Parathyroid adenoma (tissue), 2 donors: ENCODE results near the gene CCNE1.

Experiments
- H2AFZ ChIP-seq: fragments of 300-600 bp; sonication (generic); one replicate; pipeline ENCODE4 v1.7.0; 2017; ENCODE audit warnings: antibody characterized with exemption, mild to moderate bottlenecking
- H3K27ac ChIP-seq: fragments of 300-600 bp; sonication (generic); one replicate; pipeline ENCODE4 v1.7.0; 2017
- H3K27me3 ChIP-seq: fragments of 300-600 bp; sonication (generic); one replicate; pipeline ENCODE4 v1.7.0; 2017; ENCODE audit warnings: low read length; ENCODE audit not compliant: control insufficient read depth, insufficient read depth
- H3K36me3 ChIP-seq: fragments of 300-600 bp; sonication (generic); one replicate; pipeline ENCODE4 v1.7.0; 2017; ENCODE audit warnings: low read length; ENCODE audit not compliant: control insufficient read depth, insufficient read depth
- H3K4me1 ChIP-seq: fragments of 300-600 bp; sonication (generic); one replicate; pipeline ENCODE4 v1.7.0; 2017; ENCODE audit warnings: control low read depth
- H3K4me2 ChIP-seq: fragments of 300-600 bp; sonication (generic); one replicate; pipeline ENCODE4 v1.7.0; 2017; ENCODE audit warnings: low read length
- H3K4me3 ChIP-seq: fragments of 300-600 bp; sonication (generic); one replicate; pipeline ENCODE4 v1.7.0; 2017; ENCODE audit warnings: low read depth, low read length
- H3K79me2 ChIP-seq: fragments of 300-600 bp; sonication (generic); one replicate; pipeline ENCODE4 v1.7.0; 2017; ENCODE audit warnings: control low read depth
- H3K9ac ChIP-seq: fragments of 300-600 bp; sonication (generic); one replicate; pipeline ENCODE4 v1.7.0; 2017; ENCODE audit warnings: mild to moderate bottlenecking
- H3K9me3 ChIP-seq: fragments of 300-600 bp; sonication (generic); one replicate; pipeline ENCODE4 v1.7.0; 2017; ENCODE audit warnings: low read length; ENCODE audit not compliant: control insufficient read depth
- TF ChIP-seq, protein P1 (sequence below): fragments of 300-600 bp; sonication (generic); IDR thresholded peaks from one replicate; pipeline ENCODE4 v1.7.0; 2017; ENCODE audit warnings: antibody characterized with exemption, mild to moderate bottlenecking
- donor health status: primary hyperparathyroidism.

Gene CCNE1

DNA sequence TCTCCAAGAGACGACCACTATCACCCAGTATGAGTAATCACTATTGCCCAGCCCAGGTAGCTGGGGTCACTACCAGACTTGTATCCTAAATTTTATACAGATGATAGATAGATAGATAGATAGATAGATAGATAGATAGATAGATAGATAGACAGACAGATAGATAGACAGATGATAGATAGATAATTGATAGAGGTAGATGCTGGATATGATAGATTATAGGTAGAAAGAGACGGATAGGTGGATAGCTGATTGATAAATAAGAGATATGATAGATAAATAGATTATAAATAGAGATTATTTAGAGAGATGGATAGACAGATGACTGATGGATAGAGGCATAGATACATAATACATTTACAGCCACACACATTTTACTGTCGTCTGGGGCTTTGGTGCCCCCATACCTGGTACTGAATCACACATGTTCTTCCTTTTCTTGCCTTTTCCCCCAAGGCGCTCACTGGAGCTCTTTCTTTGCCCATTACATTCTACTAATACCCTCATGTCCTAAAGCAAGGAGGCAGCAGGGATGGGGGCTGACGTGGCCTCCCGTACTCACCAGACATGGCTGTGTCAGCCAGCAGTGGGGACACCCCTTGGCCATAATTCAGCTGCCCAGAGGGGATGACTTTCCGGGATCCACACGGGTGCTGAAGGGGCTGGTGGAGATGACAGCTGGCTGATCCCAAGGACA lies 44.6 kb upstream of the CCNE1 start:
- Histone ChIP-seq H2AFZ (no peak overlapping the region), H3K9ac (no peak overlapping the region), H3K79me2 (no peaks in the 10 kb centered on the region), H3K4me1 (no peaks in the 10 kb centered on the region), H3K27me3 (no peaks in the 10 kb centered on the region), H3K27ac (no peak overlapping the region), H3K36me3 (no peaks in the 10 kb centered on the region), H3K9me3 (no peaks in the 10 kb centered on the region), H3K4me3 (no peak overlapping the region), H3K4me2 (no peak overlapping the region)
- TF ChIP-seq, protein P1, sequence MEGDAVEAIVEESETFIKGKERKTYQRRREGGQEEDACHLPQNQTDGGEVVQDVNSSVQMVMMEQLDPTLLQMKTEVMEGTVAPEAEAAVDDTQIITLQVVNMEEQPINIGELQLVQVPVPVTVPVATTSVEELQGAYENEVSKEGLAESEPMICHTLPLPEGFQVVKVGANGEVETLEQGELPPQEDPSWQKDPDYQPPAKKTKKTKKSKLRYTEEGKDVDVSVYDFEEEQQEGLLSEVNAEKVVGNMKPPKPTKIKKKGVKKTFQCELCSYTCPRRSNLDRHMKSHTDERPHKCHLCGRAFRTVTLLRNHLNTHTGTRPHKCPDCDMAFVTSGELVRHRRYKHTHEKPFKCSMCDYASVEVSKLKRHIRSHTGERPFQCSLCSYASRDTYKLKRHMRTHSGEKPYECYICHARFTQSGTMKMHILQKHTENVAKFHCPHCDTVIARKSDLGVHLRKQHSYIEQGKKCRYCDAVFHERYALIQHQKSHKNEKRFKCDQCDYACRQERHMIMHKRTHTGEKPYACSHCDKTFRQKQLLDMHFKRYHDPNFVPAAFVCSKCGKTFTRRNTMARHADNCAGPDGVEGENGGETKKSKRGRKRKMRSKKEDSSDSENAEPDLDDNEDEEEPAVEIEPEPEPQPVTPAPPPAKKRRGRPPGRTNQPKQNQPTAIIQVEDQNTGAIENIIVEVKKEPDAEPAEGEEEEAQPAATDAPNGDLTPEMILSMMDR: no peak

DNA sequence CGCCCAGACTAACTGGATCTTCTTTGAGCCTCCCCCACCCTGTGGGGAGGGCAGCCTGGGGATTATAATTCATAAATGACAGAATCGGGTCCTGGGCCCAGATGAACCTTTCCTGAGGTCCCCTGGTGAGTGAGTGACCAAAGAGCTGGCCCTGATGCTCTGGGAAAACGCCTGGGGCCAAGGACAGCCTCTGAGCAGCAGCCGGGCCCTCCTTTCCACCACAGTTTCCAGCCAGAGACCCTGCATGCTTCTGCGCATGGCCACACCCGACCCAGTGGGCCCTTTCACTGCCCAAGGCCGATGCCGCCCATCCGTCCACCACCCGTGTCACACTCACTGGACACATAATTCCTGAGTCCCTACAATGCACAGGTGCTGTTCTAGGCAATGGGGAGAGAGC lies 43.6 kb upstream of the CCNE1 start:
- no peak overlapping the region for H2AFZ ChIP-seq
- no peak overlapping the region for H3K4me2 ChIP-seq
- TF ChIP-seq, protein P1: no peak
- no peaks in the 10 kb centered on the region for H3K27me3 ChIP-seq
- no peaks in the 10 kb centered on the region for H3K9me3 ChIP-seq
- no peak overlapping the region for H3K4me3 ChIP-seq
- no peak overlapping the region for H3K27ac ChIP-seq
- no peak overlapping the region for H3K9ac ChIP-seq
- no peaks in the 10 kb centered on the region for H3K36me3 ChIP-seq
- no peaks in the 10 kb centered on the region for H3K4me1 ChIP-seq
- H3K79me2 ChIP-seq: no peaks in the 10 kb centered on the region

DNA sequence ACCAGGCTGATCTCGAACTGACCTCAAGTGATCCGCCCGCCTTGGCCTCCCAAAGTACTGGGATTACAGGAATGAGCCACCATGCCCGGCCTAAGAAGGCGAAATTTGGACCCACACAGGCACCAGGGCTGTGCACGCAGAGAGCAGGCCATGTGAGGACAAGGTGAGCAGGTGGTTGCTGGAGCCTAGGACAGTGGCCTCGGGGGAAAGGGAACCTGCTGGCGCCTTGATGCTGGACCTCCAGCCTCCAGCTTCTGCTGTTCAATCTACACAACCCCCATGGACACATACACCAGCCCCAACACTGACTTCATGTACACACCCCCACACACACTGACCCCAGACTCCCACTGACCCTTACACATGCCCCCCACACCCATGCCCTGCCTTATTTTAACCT lies 41.8 kb upstream of the CCNE1 start:
- TF ChIP-seq, protein P1: no peak

DNA sequence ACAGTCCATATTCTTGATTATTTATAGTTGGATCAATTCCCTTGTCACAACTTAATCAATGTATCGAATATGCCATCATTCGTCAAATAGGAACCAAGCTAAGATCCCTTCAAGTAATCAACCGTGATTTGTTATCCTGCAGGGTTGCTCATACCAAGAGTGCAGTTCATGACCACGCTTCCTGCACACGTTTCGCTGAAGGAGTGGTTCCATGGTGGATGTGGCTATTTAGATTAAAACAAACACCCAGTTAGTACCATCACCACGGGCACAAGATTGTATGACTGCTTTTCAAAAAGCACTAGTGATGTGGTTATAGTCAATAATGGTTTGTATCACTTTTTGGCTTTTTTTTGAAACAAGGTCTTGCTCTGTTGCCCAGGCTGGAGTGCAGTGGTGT lies 41.1 kb upstream of the CCNE1 start:
- H3K4me2 ChIP-seq: no peak overlapping the region
- H3K9ac ChIP-seq: no peak overlapping the region
- no peaks in the 10 kb centered on the region for H3K9me3 ChIP-seq
- no peak overlapping the region for H3K27ac ChIP-seq
- no peak overlapping the region for H3K4me3 ChIP-seq
- H3K79me2 ChIP-seq: no peaks in the 10 kb centered on the region
- H3K27me3 ChIP-seq: no peaks in the 10 kb centered on the region
- no peaks in the 10 kb centered on the region for H3K4me1 ChIP-seq
- no peak overlapping the region for H2AFZ ChIP-seq
- TF ChIP-seq, protein P1: no peak
- no peaks in the 10 kb centered on the region for H3K36me3 ChIP-seq

More for the DNA sequence above, 41.8 kb upstream of the CCNE1 start:
- H3K4me1 ChIP-seq: no peaks in the 10 kb centered on the region
- no peaks in the 10 kb centered on the region for H3K27me3 ChIP-seq
- H3K27ac ChIP-seq: no peak overlapping the region
- H3K9ac ChIP-seq: no peak overlapping the region
- no peak overlapping the region for H3K4me2 ChIP-seq
- no peak overlapping the region for H2AFZ ChIP-seq
- H3K79me2 ChIP-seq: no peaks in the 10 kb centered on the region
- no peaks in the 10 kb centered on the region for H3K36me3 ChIP-seq
- no peak overlapping the region for H3K4me3 ChIP-seq
- no peaks in the 10 kb centered on the region for H3K9me3 ChIP-seq

DNA sequence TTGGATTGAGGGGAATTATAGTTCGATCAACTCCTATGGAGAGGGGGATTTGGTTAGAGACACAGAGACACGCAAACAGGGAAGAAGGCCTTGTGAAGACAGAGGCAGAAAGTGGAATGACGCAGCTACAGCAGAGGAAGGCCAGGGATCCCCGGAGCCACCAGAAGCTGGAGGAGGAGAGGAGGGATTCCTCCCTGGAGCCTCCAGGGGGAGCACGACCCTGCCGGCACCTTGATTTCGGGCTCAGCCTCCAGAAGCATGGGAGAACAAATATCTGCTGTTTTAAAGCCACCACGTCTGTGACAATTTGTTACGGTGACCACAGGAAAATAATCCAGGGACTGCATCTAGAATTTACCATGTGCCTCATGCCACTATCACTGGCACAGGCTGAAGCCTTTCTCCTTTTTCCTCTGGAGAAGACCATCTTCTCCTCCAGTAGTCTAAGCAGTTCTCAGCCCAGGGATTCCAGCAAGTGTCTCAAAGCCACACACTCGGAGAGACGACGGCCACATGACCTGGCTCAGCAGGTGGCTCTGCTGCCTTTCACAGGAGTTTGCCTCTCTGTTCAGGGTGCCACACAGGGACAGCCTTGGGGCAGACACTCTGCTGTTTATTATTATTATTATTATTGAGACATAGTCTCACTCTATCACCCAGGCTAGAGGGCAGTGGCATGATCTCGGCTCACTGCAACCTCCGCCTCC lies 39.9 kb upstream of the CCNE1 start:
- H2AFZ ChIP-seq: peak overlapping the region; percentile 61
- H3K9ac ChIP-seq: no peak overlapping the region
- H3K4me1 ChIP-seq: no peaks in the 10 kb centered on the region
- H3K4me2 ChIP-seq: no peak overlapping the region
- no peaks in the 10 kb centered on the region for H3K27me3 ChIP-seq
- no peak overlapping the region for H3K27ac ChIP-seq
- H3K9me3 ChIP-seq: no peaks in the 10 kb centered on the region
- no peaks in the 10 kb centered on the region for H3K79me2 ChIP-seq
- H3K36me3 ChIP-seq: no peaks in the 10 kb centered on the region
- H3K4me3 ChIP-seq: no peak overlapping the region
- TF ChIP-seq, protein P1: peak; percentile 83
